IPS DF 6.9 (cell line): Measurements from ENCODE around the gene PTPRN2.
"Not testable (repeated sequence)": the region's sequence is repeated elsewhere in the genome, so short reads cannot be mapped to it uniquely, and the experiment has no call there.

Source experiments
- DNase-seq: peaks from one replicate; pipeline ENCODE4 v3.0.0-alpha.2; 2013; ENCODE audit warnings: low read depth, low spot score
- H3K27ac ChIP-seq: one replicate; pipeline ENCODE4 v1.5.1; 2013; ENCODE audit warnings: low read length, control low read depth
- H3K27me3 ChIP-seq: 2 replicates; pipeline ENCODE4 v1.6.1; 2013; ENCODE audit warnings: mild to moderate bottlenecking, low read length; ENCODE audit not compliant: control insufficient read depth, insufficient read depth
- H3K36me3 ChIP-seq: 2 replicates; pipeline ENCODE4 v1.6.1; 2013; ENCODE audit warnings: low read length; ENCODE audit not compliant: control insufficient read depth, insufficient read depth
- H3K4me1 ChIP-seq: 2 replicates; pipeline ENCODE4 v1.6.1; 2013; ENCODE audit warnings: low read length; ENCODE audit not compliant: control insufficient read depth, insufficient read depth
- H3K4me3 ChIP-seq: 2 replicates; pipeline ENCODE4 v1.5.1; 2013; ENCODE audit warnings: mild to moderate bottlenecking, low read length
- H3K9me3 ChIP-seq: 2 replicates; pipeline ENCODE4 v1.6.1; 2013; ENCODE audit warnings: low read length, inconsistent platforms; ENCODE audit not compliant: control insufficient read depth, insufficient read depth
- WGBS: extraction: QIAGEN DNeasy Blood & Tissue Kit; methylation state at CpG from one replicate; pipeline ENCODE4 v1.1.7; 2013; ENCODE audit warnings: mixed read lengths, missing lambda C conversion rate; ENCODE audit not compliant: insufficient read length, insufficient coverage; 5-methylcytosine and 5-hydroxymethylcytosine counted together

Gene PTPRN2

GRCh38 chr7:157853789-157854065 lies 733.9 kb downstream of the PTPRN2 start:
- Histone ChIP-seq H3K4me1 (no peaks in the 10 kb centered on the region), H3K9me3 (peaks cover 28% of the 10 kb centered on the region), H3K27me3 (no peaks in the 10 kb centered on the region), H3K36me3 (no peaks in the 10 kb centered on the region), H3K4me3 (no peak overlapping the region), H3K27ac (no peak overlapping the region)
- DNase-seq, result no peak
- WGBS, result no CpG with 5 or more reads among the region's 13 CpGs

- Histone ChIP-seq H3K27ac (no peak overlapping the region), H3K4me1 (no peaks in the 10 kb centered on the region), H3K9me3 (peaks cover 31% of the 10 kb centered on the region), H3K4me3 (no peak overlapping the region), H3K36me3 (no peaks in the 10 kb centered on the region), H3K27me3 (no peaks in the 10 kb centered on the region)
- DNase-seq, result no peak
- no CpG with 5 or more reads among the region's 26 CpGs for WGBS
Observed at GRCh38 chr7:157853076-157853788, 734.4 kb downstream of the PTPRN2 start.

- H3K4me3 ChIP-seq, result no peak overlapping the region
- no peaks in the 10 kb centered on the region for H3K27me3 ChIP-seq
- H3K36me3 ChIP-seq, result no peaks in the 10 kb centered on the region
- DNase-seq, result no peak
- WGBS, result no CpG with 5 or more reads among the region's 20 CpGs
- no peak overlapping the region for H3K27ac ChIP-seq
- peaks cover 32% of the 10 kb centered on the region for H3K9me3 ChIP-seq
- no peaks in the 10 kb centered on the region for H3K4me1 ChIP-seq
Observed at GRCh38 chr7:157851501-157852067, 736.0 kb downstream of the PTPRN2 start.

- peaks cover 34% of the 10 kb centered on the region for H3K9me3 ChIP-seq
- no peak for DNase-seq
- H3K4me3 ChIP-seq, result no peak overlapping the region
- no peaks in the 10 kb centered on the region for H3K4me1 ChIP-seq
- H3K27me3 ChIP-seq, result no peaks in the 10 kb centered on the region
- no peaks in the 10 kb centered on the region for H3K36me3 ChIP-seq
- no CpG with 5 or more reads among the region's 20 CpGs for WGBS
- no peak overlapping the region for H3K27ac ChIP-seq
Observed at GRCh38 chr7:157850481-157851444, 736.9 kb downstream of the PTPRN2 start.

GRCh38 chr7:157849726-157850125 lies 737.9 kb downstream of the PTPRN2 start:
- H3K4me3 ChIP-seq, result no peak overlapping the region
- no peak overlapping the region for H3K27ac ChIP-seq
- DNase-seq, result no peak
- no peaks in the 10 kb centered on the region for H3K4me1 ChIP-seq
- no peaks in the 10 kb centered on the region for H3K27me3 ChIP-seq
- H3K36me3 ChIP-seq, result no peaks in the 10 kb centered on the region
- no CpG with 5 or more reads among the region's 10 CpGs for WGBS
- peaks cover 34% of the 10 kb centered on the region for H3K9me3 ChIP-seq

GRCh38 chr7:157849341-157849596 lies 738.4 kb downstream of the PTPRN2 start:
- Histone ChIP-seq H3K27ac (no peak overlapping the region), H3K27me3 (no peaks in the 10 kb centered on the region), H3K4me1 (no peaks in the 10 kb centered on the region), H3K4me3 (no peak overlapping the region), H3K9me3 (peaks cover 35% of the 10 kb centered on the region), H3K36me3 (no peaks in the 10 kb centered on the region)
- no CpG with 5 or more reads among the region's 6 CpGs for WGBS
- no peak for DNase-seq

GRCh38 chr7:157848508-157849340 lies 738.9 kb downstream of the PTPRN2 start:
- WGBS, result no CpG with 5 or more reads among the region's 32 CpGs
- Histone ChIP-seq H3K4me1 (no peaks in the 10 kb centered on the region), H3K9me3 (peaks cover 33% of the 10 kb centered on the region), H3K4me3 (no peak overlapping the region), H3K36me3 (no peaks in the 10 kb centered on the region), H3K27me3 (no peaks in the 10 kb centered on the region), H3K27ac (no peak overlapping the region)
- no peak for DNase-seq

- not testable (repeated sequence) for H3K27ac ChIP-seq, H3K4me1 ChIP-seq, H3K4me3 ChIP-seq, H3K36me3 ChIP-seq, DNase-seq, H3K27me3 ChIP-seq
- H3K9me3 ChIP-seq, result peaks cover 31% of the 10 kb centered on the region
- WGBS, result no CpG with 5 or more reads among the region's 14 CpGs
Observed at GRCh38 chr7:157847756-157848487, 739.7 kb downstream of the PTPRN2 start.

GRCh38 chr7:157846746-157847145 lies 740.9 kb downstream of the PTPRN2 start:
- no CpG with 5 or more reads among the region's 12 CpGs for WGBS
- H3K36me3 ChIP-seq, H3K4me1 ChIP-seq, H3K27me3 ChIP-seq, H3K27ac ChIP-seq, H3K4me3 ChIP-seq, DNase-seq: not testable (repeated sequence)
- H3K9me3 ChIP-seq, result peaks cover 30% of the 10 kb centered on the region

GRCh38 chr7:157846271-157846670 lies 741.4 kb downstream of the PTPRN2 start:
- Histone ChIP-seq H3K27ac (no peak overlapping the region), H3K27me3 (no peaks in the 10 kb centered on the region), H3K9me3 (peaks cover 28% of the 10 kb centered on the region), H3K36me3 (no peaks in the 10 kb centered on the region), H3K4me1 (no peaks in the 10 kb centered on the region), H3K4me3 (no peak overlapping the region)
- no CpG with 5 or more reads among the region's 11 CpGs for WGBS
- no peak for DNase-seq
